ENCODE data around the gene GJC1.

Gene GJC1

DNA sequence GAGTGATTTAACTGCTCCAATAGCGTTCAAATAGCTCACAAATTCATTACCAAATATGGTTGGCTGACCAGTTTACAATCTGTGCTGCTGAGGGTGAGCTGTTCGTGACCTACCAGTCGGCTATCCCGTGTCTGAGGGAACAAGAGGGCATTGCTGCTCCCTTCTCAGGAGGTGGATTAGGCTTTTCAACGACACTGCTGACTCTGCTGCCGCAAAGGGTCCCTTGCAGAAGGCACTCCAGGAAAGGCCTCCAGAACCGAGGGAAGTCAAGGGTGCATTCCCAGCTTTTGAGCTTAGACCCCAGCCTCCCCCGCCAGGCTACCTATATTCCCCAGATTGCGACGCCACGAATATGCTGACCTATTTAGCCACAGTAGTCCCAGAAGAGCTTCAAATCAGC lies 32.3 kb downstream of the GJC1 start:
- no peak for FAIRE-seq

DNA sequence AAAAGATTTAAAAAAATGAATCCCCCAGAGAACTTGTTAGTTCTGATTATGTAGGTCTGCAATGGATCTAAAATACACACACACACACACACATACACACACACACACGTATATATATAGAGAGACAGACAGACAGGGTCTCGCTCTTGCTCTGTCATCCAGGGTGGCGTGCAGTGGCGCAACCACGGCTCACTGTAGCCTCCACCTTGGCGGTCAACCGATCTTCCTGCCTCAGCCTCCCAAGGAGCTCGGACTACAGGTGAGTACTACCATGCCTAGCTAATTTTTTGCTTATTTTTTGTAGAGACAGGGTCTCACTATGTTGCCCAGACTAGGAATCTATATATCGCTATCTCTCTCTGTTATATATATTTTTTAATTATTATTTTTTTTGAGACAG lies 33.4 kb downstream of the GJC1 start:
- FAIRE-seq, result no peak

DNA sequence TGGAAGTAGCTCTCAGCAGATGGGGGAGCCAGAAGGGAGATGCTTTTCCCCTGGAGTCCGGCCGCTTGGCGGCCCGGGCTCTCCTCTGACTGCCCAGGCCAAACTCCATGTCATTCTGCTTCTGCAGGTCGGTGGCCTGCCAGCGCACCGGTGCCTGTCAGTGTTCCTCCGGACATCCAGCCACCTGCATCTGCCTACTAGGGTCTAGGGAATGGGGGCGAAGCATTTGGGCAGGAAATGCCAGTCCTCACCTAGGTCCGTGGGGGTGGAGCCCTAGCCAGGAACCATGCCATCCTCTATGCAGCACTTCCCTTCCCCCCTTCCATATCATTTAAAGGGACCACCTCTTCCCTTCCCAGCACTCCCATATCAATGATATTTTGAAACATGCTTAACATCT lies 34.2 kb downstream of the GJC1 start:
- no peak for FAIRE-seq

DNA sequence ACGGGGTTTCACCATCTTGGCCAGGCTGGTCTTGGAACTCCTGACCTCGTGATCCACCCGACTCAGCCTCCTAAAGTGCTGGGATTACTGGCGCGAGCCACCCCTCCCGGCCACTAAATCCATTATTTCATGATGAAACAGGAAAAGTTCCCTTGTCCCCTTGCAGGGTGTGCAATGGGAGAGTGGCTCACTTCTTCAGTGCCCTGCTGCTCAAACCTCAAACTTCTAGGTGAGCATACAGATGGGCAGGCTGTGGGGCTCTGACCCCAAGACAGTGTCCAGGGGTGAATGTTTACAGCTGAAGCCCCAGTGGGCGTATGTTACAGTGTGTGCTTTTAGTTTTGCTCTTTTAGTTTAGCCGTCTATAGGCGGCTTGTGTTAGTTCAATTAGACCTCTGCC lies 34.7 kb downstream of the GJC1 start:
- no peak for FAIRE-seq

DNA sequence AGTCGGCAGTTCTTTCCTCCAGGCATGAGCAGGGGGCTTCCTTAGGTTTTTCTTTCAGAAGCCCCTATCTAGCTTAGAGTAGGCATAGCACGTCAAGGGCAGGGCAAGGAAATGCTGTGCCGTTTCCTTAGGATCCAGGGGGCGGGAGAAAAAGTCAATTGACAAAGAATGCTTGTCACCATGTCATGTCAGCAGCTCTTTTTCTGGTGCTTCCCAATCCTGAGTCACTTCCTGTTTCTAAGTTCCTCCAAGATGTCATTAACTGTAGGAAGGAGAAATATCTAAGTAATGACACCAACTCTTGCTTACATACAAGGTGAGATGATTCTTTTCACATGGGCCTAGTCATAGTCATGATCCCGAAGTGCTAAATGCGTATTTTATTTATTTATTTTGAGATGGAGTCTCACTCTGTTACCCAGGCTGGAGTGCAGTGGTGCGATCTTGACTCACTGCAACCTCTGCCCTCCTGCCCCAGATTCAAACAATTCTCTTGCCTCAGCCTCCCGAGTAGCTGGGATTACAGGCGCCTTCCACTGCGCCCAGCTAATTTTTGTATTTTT lies 35.2 kb downstream of the GJC1 start:
- FAIRE-seq, result no peak

DNA sequence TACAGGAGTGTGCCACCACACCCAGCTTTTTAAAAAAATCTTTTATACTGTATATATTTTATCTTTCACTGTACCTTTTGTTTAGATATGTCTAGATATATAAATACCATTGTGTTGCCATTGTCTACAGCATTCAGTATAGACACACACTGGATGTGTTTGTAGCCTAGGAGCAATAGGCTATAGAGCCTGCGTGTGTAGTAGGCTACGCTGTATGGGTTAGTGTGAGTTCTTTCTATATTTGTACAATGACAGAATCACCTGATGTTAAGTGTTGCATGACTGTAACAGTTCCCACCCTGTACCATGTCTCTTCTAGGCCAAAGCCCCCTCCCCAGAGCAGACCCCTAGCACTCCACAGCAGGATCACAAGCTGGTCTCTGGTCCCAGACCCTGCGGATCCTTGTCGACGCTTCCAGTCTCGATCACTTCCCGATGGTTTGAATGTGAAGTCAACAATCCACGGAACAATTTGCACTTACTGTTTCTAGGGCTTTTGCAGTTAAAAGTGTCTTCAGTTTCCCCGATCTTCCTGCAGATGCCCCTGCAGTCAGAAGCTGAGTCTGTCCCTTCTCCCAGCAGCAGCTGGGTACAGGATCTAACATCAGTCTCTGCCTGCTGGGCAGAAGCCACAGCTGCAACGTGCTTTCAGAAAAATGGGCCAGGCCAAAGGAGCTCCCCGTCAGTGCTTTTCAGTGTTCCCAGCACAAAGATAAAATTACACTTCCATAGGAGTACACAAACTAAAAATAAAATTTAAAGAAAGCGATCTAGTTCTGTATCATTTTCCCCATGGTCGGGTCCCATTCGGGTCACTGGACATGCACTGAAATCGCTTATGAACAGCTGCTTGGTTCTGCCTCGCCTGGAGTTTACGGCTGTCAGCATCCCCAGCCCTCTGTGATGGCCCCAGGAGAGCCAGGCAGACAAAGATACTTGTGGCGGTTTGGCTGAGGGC lies 35.9 kb downstream of the GJC1 start:
- no peak for FAIRE-seq

DNA sequence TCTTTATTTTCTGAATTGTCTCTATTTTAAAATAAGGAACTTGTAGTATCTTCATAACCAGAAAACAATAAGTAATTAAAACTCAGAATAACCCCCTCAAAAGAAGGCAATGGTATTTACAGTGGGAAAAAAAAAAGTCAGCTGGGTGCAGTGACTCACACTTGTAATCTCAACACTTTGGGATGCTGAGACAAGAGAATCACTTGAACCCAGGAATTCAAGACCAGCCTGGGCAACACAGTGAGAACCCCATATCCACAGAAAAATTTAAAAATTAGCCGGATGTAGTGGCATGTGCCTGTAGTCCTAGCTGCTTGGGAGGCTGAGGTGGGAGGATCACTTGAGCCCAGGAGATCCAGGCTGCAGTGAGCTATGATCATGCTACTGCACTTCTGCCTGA lies 37.8 kb downstream of the GJC1 start:
- no peak for FAIRE-seq

DNA sequence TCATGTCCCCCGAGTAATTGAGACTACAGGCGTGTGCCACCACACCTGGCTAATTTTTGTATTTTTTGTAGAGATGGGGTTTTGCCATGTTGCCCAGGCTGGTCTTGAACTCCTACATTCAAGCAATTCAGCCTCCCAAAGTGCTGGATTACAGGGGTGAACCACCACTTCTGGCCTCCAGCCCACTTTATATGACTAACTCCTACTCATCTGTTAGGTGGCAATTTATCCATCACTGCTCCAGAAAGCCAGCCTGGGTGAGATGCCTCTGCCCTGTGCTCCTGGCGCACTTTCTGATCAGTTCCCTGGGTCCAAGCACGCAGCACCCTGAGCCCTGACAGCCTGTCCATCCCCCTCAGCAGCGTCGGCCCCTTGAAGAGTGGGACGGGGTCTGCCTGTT lies 41.9 kb downstream of the GJC1 start:
- FAIRE-seq, result no peak

DNA sequence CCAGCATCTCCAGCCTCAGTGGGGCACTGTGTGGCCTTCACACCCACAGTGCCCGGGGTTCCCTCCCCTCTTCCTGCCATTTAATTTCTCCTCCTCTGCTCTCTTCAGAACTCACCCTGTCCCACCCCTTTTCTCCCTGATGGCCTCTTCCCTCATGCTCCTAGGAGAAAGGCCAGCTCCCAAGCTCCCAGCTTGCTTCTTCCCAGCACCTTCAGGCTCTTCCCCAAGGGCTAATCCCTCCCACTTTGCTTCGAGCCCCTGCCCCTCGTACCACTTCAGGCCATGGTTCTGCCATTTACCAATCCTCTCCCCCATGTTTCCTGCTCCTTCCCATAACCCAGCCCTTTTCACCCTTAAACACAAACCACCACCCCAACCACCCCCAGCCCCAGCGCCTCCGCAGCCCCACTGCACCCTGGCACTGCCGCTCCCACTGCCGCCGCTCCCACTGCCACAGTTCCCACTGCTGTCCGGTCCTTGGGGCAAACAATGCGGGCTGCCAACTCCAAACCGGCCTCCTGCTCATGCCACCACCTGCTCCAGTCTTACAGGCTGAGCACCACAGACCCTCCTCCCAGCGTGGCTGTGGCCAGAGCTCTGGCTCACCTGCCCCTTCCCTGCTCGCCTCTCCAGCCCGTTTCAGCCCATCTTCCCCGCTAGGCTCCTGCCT lies 42.7 kb downstream of the GJC1 start:
- FAIRE-seq, result no peak

DNA sequence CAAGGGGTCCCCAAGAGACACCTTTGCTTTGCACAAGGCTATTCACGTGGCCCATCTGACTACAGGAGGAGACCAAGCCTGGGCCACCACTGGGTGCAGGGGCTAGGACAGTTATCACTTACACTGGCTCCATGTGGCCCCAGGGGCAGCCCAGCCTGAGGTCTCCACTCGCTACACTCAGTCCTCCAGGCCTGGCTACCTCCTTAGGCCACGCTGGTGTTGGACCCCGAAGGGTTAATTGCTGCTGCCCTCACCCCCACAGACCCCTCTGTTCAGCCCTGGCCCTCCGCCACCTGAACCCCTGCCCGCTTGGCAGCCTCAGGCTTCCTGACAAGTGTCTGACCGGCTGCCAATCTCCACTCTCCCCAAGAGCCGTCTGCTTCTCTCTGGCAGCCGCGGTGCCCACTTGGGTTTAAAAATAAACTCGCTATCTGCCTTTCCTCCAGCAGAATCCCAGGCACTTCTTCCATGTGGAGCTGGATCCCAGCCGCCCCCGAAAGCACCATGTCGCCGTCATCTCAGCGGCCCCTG lies 43.5 kb downstream of the GJC1 start:
- no peak for FAIRE-seq

DNA sequence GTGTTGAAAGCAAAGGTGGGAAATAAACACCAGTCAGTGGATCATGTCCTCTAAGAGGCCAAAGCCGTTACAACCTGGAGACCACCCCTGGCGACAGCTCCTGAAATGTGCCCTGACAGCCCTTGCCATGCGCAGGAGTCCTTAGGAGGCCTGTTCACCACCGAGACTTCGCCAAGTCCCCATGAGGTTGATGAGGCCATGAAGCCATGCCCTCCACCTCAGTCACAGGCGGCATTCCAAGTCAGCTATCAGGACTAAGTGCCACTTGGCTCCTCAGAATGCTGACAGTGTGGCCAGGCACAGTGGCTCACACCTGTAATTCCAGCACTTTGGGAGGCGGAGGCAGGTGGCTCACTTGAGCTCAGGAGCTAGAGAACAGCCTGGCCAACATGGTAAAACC lies 44.2 kb downstream of the GJC1 start:
- no peak for FAIRE-seq

DNA sequence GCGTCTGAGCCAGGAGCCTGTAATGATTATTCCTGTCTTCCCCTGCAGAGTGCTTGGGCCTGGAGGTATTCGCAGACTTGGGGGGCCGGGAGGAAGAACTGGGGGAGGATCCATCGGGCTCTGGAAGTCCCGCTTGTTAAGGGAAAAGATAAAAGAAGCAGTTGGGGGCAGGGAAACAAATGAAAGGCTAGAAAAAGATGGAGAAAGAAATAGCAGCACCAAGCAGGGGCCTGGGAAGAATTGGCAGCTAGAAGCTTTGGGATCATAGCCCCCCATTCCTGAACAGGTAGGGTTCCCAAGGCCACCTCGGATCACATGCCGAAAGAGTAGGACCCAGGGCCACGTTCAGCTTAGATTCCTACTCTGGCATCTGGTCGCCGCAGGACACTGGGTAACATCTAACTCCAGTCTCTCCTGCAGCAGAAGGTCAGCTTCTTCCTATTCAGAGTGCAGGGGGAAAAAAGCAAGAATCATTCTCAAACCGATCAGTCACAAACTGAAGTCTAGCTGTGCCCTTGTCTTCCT lies 47.7 kb downstream of the GJC1 start:
- no peak for FAIRE-seq

DNA sequence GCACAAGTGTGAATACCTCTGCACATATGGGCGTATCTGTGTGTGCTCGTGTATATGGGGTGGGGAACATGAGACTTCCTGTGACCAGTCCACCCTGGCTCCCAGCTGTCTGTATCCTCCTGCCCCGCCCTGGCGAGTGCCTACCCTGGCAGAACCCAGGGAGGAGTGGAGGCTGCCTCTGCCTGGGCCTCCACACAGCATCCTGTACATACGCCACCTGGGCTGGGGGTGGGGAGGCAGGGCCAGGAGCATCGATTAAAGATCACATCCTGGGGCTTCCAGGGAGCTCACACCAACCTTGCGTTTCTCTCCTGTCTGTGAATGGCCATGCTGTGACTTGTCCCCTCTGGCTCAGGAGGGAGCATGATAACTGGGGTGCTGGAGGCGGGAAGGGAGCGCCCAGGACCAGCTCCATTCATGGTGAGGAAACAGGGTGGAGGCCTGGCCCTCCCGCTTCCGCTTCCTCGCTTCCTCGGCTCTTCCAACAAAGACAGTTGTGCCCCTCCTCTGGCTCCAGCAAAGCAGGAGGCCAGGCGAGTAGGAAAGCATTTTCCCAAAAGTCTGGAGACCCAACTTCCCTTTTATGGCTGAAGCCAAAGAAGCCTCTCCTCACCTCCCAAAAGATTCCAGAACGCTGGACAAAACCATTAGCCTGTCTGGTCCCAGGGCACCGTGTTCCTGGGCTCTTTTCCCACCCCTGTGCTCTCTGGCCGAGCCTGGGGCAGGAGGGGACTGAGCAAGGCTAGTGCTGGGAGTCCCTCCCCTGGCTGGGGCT lies 48.3 kb downstream of the GJC1 start:
- no peak for FAIRE-seq

DNA sequence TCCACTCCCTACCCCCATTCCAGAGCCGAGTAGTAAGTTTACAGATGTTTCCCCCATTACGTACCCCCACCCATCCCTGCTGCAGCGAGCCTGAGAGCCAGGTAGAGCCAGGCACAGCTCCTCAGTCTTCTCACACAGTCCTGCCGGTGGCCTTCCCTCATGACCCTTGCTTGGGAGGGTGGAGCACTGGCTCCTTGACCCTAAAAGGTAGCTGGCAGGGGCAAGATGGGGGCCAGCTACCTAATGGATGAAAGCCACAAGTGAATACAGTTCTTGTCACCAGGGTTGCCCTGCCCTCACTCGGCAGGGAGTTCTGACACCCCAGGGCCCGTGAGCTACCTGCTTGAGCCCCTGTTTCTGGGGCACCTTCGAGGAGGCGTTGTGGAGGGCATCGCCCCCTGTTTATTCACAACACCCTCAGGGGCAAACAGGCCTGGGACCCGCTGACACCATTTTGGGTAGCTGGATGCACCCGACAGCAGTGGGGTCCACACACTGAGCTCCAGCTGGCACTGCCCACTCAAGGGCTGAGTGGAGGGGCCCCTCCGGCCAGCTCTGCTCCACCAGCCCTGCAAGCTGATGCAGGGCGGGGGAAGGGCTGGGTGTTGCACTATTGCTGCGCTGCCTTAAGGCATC lies 49.1 kb downstream of the GJC1 start:
- no peak for FAIRE-seq

DNA sequence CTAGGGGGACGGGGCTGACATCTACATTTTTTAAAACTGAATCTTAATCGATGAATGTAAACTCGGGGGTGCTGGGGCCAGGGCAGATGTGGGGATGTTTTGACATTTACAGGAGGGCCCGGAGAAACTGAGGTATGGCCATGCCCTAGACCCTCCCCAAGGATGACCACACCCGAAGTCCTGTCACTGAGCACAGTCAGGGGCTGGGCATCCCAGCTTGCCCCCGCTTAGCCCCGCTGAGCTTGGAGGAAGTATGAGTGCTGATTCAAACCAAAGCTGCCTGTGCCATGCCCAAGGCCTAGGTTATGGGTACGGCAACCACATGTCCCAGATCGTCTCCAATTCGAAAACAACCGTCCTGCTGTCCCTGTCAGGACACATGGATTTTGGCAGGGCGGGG lies 49.9 kb downstream of the GJC1 start:
- no peak for FAIRE-seq

DNA sequence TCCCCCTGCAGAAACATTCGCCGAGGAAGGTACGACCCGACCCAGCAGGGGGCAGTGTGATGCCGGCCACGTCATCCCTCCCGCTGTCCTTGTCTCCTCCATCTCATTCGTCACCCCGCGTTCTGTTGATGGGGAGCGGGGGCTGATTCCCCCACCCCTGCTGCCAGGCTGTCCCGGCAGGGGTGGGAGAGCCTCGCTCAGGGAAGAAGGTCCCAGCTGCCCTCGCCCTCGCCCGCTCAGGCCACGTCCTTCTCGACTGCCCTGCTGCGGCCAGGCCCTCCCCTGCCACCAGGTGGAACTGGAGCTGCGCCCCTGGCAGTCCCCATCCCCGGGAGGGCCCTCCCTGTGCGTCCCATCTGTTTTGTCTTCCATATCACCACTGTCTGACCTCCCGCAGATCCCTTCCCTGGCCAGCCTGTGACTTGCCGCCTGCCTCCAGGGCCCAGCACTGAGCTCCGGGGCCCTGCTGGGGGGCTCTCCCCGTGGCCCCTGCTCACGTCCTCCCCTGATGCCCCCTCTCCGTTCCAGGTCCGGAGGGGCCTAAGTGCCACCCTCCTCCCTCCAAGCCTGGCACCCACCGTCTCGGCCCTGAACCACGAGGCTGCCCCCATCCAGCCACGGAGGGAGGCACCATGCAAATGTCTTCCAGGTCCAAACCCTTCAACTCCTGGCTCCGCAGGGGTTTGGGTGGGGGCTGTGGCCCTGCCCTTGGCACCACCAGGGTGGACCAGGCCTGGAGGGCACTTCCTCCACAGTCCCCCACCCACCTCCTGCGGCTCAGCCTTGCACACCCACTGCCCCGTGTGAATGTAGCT lies 50.7 kb downstream of the GJC1 start:
- FAIRE-seq, result no peak

DNA sequence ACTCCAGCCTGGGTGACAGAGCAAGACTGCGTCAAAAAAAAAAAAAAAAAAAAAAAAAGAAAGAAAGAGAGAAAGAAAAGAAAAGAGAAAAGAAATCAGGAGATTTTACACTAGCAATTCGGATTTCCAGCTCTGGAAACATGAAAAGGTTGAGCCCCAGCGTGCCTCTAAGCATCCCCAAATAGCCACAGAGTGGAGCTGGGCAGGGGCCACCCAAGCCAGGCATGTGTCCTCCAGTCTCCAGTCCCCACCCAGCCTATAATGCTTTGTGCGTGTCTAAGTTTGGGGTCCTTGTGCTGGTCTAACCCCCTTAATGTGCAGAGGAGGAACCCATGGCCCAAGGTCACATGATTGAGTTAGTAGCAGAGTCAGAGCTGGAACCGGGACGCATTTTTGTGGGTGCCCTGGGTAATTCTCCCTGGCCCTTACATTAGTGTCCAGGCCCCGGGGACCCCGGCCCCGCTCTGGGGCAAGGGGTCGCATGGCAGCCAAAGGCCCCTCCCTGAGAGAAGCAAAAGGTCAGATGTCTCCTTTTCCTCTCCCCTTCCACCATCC lies 51.4 kb downstream of the GJC1 start:
- FAIRE-seq, result no peak

DNA sequence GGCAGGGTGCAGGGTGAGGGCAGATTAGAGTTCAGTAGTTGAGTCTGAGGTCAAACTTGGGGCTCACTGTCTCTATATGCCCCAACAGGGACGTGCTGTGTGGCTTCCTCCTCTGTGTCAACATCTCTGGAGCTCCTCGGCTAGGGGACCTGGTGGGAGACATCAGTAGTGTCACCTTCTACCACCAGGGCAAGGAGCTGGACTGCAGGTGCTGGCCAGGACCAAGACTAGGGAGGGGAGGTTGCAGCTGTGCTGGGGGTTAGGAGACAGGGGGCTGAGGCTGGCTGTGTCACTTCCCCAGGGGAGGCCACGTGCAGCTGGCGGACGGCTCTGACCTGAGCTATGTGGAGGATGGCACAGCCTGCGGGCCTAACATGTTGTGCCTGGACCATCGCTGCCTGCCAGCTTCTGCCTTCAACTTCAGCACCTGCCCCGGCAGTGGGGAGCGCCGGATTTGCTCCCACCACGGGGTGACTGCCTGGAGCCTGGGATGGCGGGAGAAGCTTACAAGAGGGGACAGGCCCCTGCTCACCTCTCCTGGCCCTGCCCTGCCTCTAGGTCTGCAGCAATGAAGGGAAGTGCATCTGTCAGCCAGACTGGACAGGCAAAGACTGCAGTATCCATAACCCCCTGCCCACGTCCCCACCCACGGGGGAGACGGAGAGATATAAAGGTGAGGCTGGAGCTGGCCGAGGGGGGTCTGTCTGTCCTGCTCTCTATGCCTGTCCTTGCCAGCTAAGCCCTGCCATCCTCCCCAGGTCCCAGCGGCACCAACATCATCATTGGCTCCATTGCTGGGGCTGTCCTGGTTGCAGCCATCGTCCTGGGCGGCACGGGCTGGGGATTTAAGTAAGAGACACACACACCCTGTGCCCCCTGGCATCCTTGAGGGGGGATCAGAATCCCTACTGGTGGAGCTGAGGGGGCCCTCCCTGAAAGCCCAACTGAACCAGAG lies 52.4 kb downstream of the GJC1 start:
- no peak for FAIRE-seq

DNA sequence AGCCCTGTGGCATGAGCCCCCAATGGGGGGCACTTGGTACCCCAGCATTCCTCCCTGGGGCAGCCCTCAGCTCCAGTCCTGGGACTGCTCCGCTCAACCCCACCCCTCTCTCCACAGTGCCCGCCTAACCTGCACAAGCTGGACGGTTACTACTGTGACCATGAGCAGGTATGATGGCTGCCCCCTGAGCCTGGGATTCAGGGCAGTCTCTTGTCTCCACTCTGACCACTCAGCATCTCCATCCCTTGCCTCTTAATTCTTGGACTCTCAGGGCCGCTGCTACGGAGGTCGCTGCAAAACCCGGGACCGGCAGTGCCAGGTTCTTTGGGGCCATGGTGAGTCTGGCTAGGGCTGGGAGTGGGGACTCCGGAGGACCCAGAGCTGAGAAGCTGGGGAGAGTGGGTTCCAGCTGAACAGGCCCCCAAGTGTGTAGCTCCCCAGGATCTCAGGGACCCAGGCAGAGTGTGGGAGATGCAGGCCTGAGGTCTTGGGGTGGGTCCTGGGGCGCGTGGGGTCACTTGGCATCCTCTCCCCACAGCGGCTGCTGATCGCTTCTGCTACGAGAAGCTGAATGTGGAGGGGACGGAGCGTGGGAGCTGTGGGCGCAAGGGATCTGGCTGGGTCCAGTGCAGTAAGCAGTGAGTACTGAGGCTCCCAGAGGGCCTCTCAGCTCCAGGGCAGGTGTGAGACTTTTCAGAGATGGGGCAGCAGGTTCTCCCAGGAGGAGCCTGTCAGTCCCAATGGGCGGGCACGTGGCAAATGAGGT lies 53.3 kb downstream of the GJC1 start:
- no peak for FAIRE-seq

All from islet of Langerhans (tissue), 1 donor.